GM23338 (cell line): Measurements from ENCODE around the gene KLHL17. TPM values are rescaled to one million over a fixed set of nuclear protein-coding genes. Genes with fewer than 3 reads are reported as not detected.

ENCODE experiments used
- ATAC-seq: fragments of 200-7000 bp; cut with Tn5 transposase; 3 replicates; pipeline ENCODE4 v1.9.1; 2020
- DNase-seq: peaks from one replicate; pipeline ENCODE4 v3.0.0-alpha.2; 2015; ENCODE audit warnings: low spot score
- H2AFZ ChIP-seq: fragments of 200-600 bp; sonication (generic); 2 replicates; pipeline ENCODE4 v1.8.0; 2016; ENCODE audit warnings: antibody characterized with exemption, mild to moderate bottlenecking, moderate library complexity
- H3F3A ChIP-seq: fragments of 200-600 bp; sonication (generic); replicated peaks from 2 replicates; pipeline ENCODE4 v1.8.0; 2017; ENCODE audit warnings: antibody characterized with exemption, mixed run types, low read depth
- H3K27ac ChIP-seq: fragments of 200-600 bp; sonication (generic); 2 replicates; pipeline ENCODE4 v1.6.1; 2016; ENCODE audit warnings: low read depth
- H3K27me3 ChIP-seq: fragments of 200-600 bp; sonication (generic); 2 replicates; pipeline ENCODE4 v1.8.0; 2016; ENCODE audit warnings: mild to moderate bottlenecking, mixed run types, moderate library complexity; ENCODE audit not compliant: insufficient read depth
- H3K36me3 ChIP-seq: fragments of 200-600 bp; sonication (generic); 2 replicates; pipeline ENCODE4 v1.8.0; 2016; ENCODE audit warnings: mild to moderate bottlenecking; ENCODE audit not compliant: insufficient read depth
- H3K4me1 ChIP-seq: fragments of 200-600 bp; sonication (generic); 2 replicates; pipeline ENCODE4 v1.8.0; 2016; ENCODE audit warnings: mild to moderate bottlenecking, moderate library complexity; ENCODE audit not compliant: insufficient read depth
- H3K4me2 ChIP-seq: fragments of 200-600 bp; sonication (generic); 2 replicates; pipeline ENCODE4 v1.7.1; 2017; ENCODE audit warnings: mixed run types
- H3K4me3 ChIP-seq: fragments of 200-600 bp; sonication (generic); 2 replicates; pipeline ENCODE4 v1.6.1; 2016; ENCODE audit warnings: mixed run types
- H3K79me2 ChIP-seq: fragments of 200-600 bp; sonication (generic); replicated peaks from 2 replicates; pipeline ENCODE4 v1.8.0; 2017; ENCODE audit warnings: mild to moderate bottlenecking; ENCODE audit not compliant: insufficient read depth
- H3K9me2 ChIP-seq: fragments of 200-600 bp; sonication (generic); 2 replicates; pipeline ENCODE4 v1.8.0; 2017; ENCODE audit not compliant: insufficient read depth
- H4K20me1 ChIP-seq: fragments of 200-600 bp; sonication (generic); replicated peaks from 2 replicates; pipeline ENCODE4 v1.8.0; 2017; ENCODE audit warnings: mild to moderate bottlenecking; ENCODE audit not compliant: insufficient read depth
- H3K27ac Mint-ChIP-seq: 2 replicates; pipeline ENCODE4 v1.8.0; 2020; ENCODE audit warnings: inconsistent platforms, mild to moderate bottlenecking, moderate library complexity, mixed read lengths
- H3K27me3 Mint-ChIP-seq: 3 replicates; pipeline ENCODE4 v1.8.0; 2022; ENCODE audit warnings: low read depth, mild to moderate bottlenecking, moderate library complexity, mixed read lengths, inconsistent platforms; ENCODE audit not compliant: insufficient read depth, poor library complexity
- H3K36me3 Mint-ChIP-seq: 3 replicates; pipeline ENCODE4 v1.8.0; 2021; ENCODE audit warnings: low read depth, mild to moderate bottlenecking, inconsistent platforms, moderate library complexity, mixed read lengths
- H3K4me1 Mint-ChIP-seq: 3 replicates; pipeline ENCODE4 v1.8.0; 2020; ENCODE audit warnings: mild to moderate bottlenecking, inconsistent platforms, mixed read lengths
- H3K4me3 Mint-ChIP-seq: 3 replicates; pipeline ENCODE4 v1.8.0; 2021; ENCODE audit warnings: moderate library complexity, mild to moderate bottlenecking, inconsistent platforms, mixed read lengths
- H3K9me3 Mint-ChIP-seq: 3 replicates; pipeline ENCODE4 v1.8.0; 2020; ENCODE audit warnings: moderate library complexity, mild to moderate bottlenecking, inconsistent platforms, mixed read lengths
- CREB1 ChIP-seq: fragments of 250-450 bp; sonication (Bioruptor Pico); IDR thresholded peaks from 2 replicates; pipeline ENCODE4 v1.5.0; 2020; ENCODE audit warnings: low read depth, mild to moderate bottlenecking, moderate library complexity
- CTCF ChIP-seq, 2 experiments: fragments of 200-600 bp in 1 of 2; sonication (generic) in 1 of 2; conservative IDR thresholded peaks; 2 replicates each; pipeline versions ENCODE4 v1.5.1 to v1.6.1; 2016 to 2017; ENCODE audit warnings: antibody characterized with exemption in 2 of 2, low read depth in 2 of 2, mild to moderate bottlenecking in 2 of 2, moderate library complexity in 1 of 2
- ETS1 ChIP-seq: IDR thresholded peaks from 2 replicates; pipeline ENCODE4 v1.6.1; 2016; ENCODE audit warnings: antibody characterized with exemption
- EZH2phosphoT487 ChIP-seq: fragments of 200-600 bp; sonication (generic); IDR thresholded peaks from one replicate; pipeline ENCODE4 v1.8.1; 2018; ENCODE audit warnings: antibody characterized with exemption; ENCODE audit not compliant: unreplicated experiment
- JUNB ChIP-seq: IDR thresholded peaks from one replicate; pipeline ENCODE4 v1.6.1; 2016; ENCODE audit warnings: antibody characterized with exemption; ENCODE audit not compliant: unreplicated experiment
- NANOG ChIP-seq: IDR thresholded peaks from 2 replicates; pipeline ENCODE4 v1.6.1; 2016; ENCODE audit warnings: antibody characterized with exemption, borderline replicate concordance
- POLR2AphosphoS5 ChIP-seq: IDR thresholded peaks from 2 replicates; pipeline ENCODE4 v1.6.1; 2016; ENCODE audit warnings: antibody characterized with exemption, low read depth
- STAT1 ChIP-seq: IDR thresholded peaks from one replicate; pipeline ENCODE4 v1.6.1; 2016; ENCODE audit warnings: antibody characterized with exemption; ENCODE audit not compliant: unreplicated experiment
- ZNF114 ChIP-seq: fragments of 250-450 bp; sonication (Bioruptor Pico); IDR thresholded peaks from 2 replicates; pipeline ENCODE4 v1.5.0; 2020; ENCODE audit warnings: mild to moderate bottlenecking, moderate library complexity
- ZNF331 ChIP-seq: fragments of 250-450 bp; sonication (Bioruptor Pico); IDR thresholded peaks from 2 replicates; pipeline ENCODE4 v1.5.0; 2020; ENCODE audit warnings: low read depth, mild to moderate bottlenecking, moderate library complexity
- ZNF462 ChIP-seq: fragments of 250-450 bp; sonication (Bioruptor Pico); IDR thresholded peaks from 2 replicates; pipeline ENCODE4 v1.5.0; 2020; ENCODE audit warnings: mild to moderate bottlenecking, moderate library complexity
- polyA plus RNA-seq: library from polyadenylated mRNA; unstranded; fragments of >200 nt; fragmentation: Nextera tagmentation; extraction: Ambion mirVana; gene quantifications from 2 replicates; pipeline ENCODE4 v1.2.1, GENCODE V29; 2016
- total RNA-seq: library from RNA; depleted of rRNA; stranded (reverse); fragments of >200 nt; shearing (Covaris generic); gene quantifications from 2 replicates; pipeline ENCODE4 v1.2.3, GENCODE V29; 2014

The KLHL17 gene
- total and polyA plus RNA-seq, 2 experiments from 2014 or later, result 16.5 to 37.1 TPM

- TF ChIP-seq EZH2phosphoT487, result no peak
- TF ChIP-seq ZNF114 (CRISPR knock-in tag), result no peak
- TF ChIP-seq STAT1, result no peak
- no peak for TF ChIP-seq CREB1 (CRISPR knock-in tag)
- Histone ChIP-seq H3K4me1 (no peaks in the 10 kb centered on the region; the same call in 1 of the 2 replicates), H3K36me3 (no peaks in the 10 kb centered on the region), H4K20me1 (no peaks in the 10 kb centered on the region), H3K4me3 (no peak overlapping the region), H3K9me2 (no peaks in the 10 kb centered on the region), H3F3A (no peaks in the 10 kb centered on the region), H3K27me3 (peaks cover 85% of the 10 kb centered on the region), H3K79me2 (no peaks in the 10 kb centered on the region), H3K27ac (no peak overlapping the region), H2AFZ (no peak overlapping the region), H3K4me2 (peak overlapping the region; percentile 38; the same call in 1 of the 2 replicates)
- no peaks in the 10 kb centered on the region; the same call in 2 of the 3 replicates for H3K9me3 Mint-ChIP-seq
- peaks cover 72% of the 10 kb centered on the region for H3K27me3 Mint-ChIP-seq
- no peak overlapping the region for H3K27ac Mint-ChIP-seq
- peaks cover 13% of the 10 kb centered on the region for H3K4me1 Mint-ChIP-seq
- H3K36me3 Mint-ChIP-seq, result no peaks in the 10 kb centered on the region
- peak overlapping the region; percentile 24; the same call in 1 of the 3 replicates for H3K4me3 Mint-ChIP-seq
- no peak for ATAC-seq
- DNase-seq, result no peak
These were observed 25.2 kb upstream of the KLHL17 start for GRCh38 chr1:934991-935750.

GRCh38 chr1:935751-936231 is 24.6 kb upstream of the KLHL17 start:
- 0 out of 2 replicates have a peak overlapping the region, but pooled peaks have one; percentile 13 for H3K4me3 ChIP-seq
- DNase-seq (peak; percentile 44), ATAC-seq (peak; percentile 34)
- H3K4me1 Mint-ChIP-seq, result peaks cover 13% of the 10 kb centered on the region
- H4K20me1 ChIP-seq, result no peaks in the 10 kb centered on the region
- H3K9me3 Mint-ChIP-seq, result no peaks in the 10 kb centered on the region; the same call in 2 of the 3 replicates
- H3K36me3 ChIP-seq, result no peaks in the 10 kb centered on the region
- H3F3A ChIP-seq, result no peaks in the 10 kb centered on the region
- H3K36me3 Mint-ChIP-seq, result no peaks in the 10 kb centered on the region
- no peaks in the 10 kb centered on the region for H3K79me2 ChIP-seq
- no peak for TF ChIP-seq JUNB
- no peak for TF ChIP-seq NANOG
- TF ChIP-seq ZNF462, result no peak
- TF ChIP-seq EZH2phosphoT487, result no peak
- TF ChIP-seq CTCF (conservative IDR thresholded peaks at IDR 0.05; ENCODE audit: low read depth in 2 of 2), result no peak
- TF ChIP-seq ETS1, result no peak
- TF ChIP-seq ZNF114 (CRISPR knock-in tag), result no peak
- no peak for TF ChIP-seq POLR2AphosphoS5
- no peak for TF ChIP-seq ZNF331 (CRISPR knock-in tag)
- H3K27me3 Mint-ChIP-seq, result peaks cover 78% of the 10 kb centered on the region
- H3K4me1 ChIP-seq, result no peaks in the 10 kb centered on the region; the same call in 1 of the 2 replicates
- no peak overlapping the region for H2AFZ ChIP-seq
- no peaks in the 10 kb centered on the region for H3K9me2 ChIP-seq
- no peak overlapping the region for H3K27ac Mint-ChIP-seq
- H3K4me2 ChIP-seq, result peak overlapping the region; percentile 38; the same call in 1 of the 2 replicates
- H3K4me3 Mint-ChIP-seq, result no peak overlapping the region
- H3K27me3 ChIP-seq, result peaks cover 85% of the 10 kb centered on the region
- no peak overlapping the region for H3K27ac ChIP-seq
